GM21390 (cell line): Measurements from ENCODE around the gene OBSCN.

Source experiments
- ATAC-seq: cut with Tn5 transposase; IDR thresholded peaks from one replicate; pipeline ENCODE4 v1.9.1; 2021; ENCODE audit not compliant: unreplicated experiment

OBSCN gene

DNA sequence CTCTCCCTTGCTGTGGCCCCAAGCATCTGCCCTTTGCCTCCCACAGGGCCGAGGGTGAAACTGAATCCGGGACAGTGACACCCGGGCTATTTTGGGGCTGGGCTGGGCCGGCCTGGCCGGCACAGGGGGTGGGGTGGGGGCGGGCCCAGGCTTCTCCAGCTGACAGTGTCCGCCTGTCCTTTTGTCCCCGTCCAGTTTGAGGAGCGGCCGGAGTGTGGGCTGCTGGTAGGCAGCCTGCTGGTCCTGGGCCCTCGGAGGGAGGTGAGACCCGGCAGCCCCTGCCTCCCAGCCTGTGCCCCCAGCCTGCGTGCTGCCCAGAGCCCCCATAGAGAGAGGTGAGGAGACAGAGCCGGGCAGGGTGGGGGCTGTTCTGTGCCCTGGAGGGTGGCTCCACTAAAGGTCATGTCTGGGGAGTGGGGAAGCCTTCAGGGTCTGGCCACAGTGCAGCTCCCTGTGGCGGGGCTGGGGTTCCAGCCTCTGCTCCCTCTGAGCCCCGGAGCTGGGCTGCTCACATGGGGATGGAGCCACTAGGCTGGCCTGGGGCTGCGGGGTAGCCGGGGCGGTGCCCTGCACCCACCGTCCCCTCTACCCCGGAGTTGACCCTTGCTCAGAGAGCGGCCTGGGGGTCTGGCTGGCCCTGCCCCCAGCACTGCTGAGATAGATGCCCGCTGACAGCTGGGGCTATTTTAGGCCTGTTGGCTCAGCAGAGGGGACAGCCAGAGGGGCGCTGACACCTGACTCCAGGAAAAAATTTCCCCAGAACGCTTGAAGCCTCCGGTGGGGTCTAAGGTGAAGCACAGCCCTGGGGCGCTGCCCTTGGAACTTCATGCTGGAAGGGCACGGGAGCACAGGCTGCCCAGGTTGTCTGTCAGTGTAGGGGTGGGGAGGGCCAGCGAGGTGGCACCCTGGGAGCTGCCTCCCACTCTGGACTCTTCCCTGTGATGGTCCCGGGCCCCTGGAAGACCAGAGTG lies at the start of gene OBSCN:
Gene OBSCN, plus strand, starts transcription at position 194 of the 971 bp plus-strand sequence. CDS start 3,740 bp downstream, outside the sequence.
- ATAC-seq, result no peak

DNA sequence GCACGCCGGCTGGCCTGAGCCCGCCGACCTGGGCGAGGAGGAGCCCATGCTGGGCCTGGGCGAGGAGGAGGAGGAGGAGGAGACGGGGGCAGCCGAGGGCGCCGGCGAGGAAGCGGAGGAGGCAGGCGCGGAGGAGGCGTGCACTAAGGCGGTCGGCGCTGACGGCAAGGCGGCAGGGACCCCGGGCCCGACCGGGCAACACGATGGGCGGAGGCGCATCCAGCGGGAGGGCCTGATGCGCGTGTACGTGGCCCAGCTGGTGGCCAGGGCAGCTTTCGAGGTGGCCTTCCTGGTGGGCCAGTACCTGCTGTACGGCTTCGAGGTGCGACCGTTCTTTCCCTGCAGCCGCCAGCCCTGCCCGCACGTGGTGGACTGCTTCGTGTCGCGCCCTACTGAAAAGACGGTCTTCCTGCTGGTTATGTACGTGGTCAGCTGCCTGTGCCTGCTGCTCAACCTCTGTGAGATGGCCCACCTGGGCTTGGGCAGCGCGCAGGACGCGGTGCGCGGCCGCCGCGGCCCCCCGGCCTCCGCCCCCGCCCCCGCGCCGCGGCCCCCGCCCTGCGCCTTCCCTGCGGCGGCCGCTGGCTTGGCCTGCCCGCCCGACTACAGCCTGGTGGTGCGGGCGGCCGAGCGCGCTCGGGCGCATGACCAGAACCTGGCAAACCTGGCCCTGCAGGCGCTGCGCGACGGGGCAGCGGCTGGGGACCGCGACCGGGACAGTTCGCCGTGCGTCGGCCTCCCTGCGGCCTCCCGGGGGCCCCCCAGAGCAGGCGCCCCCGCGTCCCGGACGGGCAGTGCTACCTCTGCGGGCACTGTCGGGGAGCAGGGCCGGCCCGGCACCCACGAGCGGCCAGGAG lies 49.5 kb upstream of the OBSCN start:
- ATAC-seq, result no peak

DNA sequence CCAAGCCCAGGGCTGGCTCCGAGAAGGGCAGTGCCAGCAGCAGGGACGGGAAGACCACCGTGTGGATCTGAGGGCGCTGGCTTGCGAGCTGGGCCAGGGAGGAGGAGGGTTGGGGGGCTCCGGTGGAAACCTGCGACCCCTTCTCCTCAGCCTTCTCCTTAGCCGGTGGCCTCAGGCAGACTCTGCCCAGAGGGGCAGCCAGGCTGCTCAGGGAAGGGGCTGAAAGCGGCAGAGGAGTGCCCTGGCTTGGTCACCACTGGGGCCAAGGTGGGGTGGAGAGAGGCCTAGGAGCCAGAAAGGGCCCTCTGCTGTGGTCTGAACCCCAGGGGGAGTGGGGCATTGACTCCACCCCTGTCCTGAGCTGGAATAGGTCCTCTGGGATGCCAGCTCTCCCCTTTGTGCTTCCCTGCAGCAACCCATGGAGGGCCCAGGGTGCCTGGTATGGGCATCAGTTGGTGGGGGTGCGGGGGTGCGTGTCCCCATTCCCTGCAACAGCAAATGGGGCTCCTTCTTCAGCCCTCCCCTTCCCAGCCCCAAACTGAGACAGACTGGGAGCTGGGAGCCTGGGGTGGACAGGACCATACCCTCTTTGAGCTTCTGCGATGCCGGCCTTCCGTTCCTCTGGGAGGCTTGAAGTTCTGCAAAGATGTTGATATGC lies 48.7 kb upstream of the OBSCN start:
- no peak for ATAC-seq

DNA sequence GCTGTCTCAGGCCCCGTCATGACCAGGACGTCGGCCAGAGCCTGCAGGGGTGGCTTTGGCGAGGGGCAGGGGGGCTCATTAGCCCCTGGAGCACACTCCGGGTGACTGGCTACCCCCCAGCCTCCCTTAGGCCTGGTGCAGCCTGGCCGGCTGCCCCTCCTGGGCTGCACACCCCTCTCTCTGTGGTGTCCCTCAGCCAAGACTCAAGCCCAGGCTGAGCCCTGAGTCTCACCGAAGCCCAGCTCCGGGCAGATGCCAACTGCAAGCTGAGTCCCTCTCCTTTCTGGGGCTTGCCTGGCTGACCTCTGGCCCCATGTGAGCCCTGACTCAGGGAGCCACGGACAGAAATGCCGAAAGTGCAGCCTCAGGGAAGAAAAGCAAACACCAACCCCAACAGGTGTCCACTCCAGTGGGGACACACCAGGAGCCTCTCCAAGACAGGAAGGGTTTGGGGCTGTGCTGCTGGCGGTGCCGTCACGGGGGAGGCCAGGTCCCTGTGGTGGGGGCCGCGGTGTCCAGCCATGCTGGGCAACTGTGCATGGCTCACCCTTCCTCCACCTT lies 47.6 kb upstream of the OBSCN start:
- ATAC-seq, result no peak

DNA sequence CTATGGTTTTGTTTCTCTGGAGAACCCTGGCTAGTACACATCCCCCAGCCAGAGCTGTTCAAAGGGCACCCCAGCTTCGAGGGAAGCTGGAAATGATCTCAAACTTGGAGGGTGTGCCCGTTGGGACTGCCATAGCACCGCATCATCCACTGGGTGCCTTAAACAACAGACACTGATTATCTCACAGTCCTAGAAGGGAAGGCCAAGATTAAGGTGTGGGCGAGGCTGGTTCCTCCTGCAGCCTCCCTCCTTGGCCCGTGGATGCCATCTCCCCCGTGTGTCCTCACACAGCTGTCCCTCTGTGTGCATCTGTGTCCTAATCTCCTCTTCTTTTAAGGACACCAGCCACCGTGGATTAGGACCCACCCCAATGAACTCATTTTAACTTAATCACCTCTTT lies 46.5 kb upstream of the OBSCN start:
- no peak for ATAC-seq

DNA sequence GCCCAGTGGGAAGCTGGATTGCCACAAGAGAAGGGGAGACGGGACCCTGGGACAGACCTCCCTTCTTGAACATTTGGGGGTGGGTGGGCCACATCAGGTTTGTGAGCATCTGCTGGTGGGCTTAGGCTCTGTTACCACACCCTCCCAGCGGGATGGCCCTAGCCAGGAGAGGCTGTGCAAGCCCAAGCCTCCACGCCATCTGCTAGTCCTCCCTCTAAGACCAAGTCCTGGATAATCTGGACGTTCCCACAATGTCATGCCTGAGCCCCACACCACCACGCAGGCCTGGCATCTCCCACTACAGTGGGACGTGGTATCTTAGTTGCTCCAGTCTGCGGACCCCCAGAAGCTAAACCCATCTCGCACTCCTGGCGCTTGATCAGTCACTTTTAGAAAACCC lies 46.0 kb upstream of the OBSCN start:
- no peak for ATAC-seq

DNA sequence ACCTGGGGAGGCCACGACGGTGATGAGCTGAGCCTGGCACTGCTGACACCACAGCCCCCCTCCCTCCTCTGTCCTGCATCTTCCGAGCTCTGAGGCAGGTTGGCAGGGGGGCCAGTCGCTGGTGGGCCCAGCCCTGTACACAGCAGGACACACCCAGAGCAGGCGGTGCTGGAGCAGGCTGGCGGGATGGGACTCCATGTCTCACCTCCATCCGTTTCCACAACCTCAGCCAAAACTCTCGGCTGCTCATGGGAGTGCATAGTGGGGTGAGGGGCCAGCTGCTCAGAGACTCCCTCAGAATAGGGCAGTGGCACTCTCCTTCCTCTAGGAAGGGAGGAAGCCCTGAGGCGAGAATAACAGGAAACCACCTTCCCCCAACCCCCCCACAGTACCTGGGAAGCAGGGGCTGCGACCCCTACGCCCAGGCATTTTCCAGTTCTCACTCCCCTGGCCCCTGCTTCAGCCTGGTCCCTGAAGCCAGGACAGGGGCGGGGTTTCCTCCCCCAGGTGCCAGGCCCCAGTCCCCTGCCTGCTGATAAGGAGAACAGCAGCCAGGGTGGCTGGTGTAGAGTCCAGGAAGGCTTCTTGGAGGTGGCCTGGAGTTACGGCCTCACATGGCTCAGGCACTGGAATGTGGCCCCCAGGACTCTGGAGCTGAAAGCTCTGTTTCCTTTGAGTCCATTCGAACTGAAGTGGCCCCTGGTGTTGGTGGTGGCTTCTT lies 45.4 kb upstream of the OBSCN start:
- no peak for ATAC-seq

DNA sequence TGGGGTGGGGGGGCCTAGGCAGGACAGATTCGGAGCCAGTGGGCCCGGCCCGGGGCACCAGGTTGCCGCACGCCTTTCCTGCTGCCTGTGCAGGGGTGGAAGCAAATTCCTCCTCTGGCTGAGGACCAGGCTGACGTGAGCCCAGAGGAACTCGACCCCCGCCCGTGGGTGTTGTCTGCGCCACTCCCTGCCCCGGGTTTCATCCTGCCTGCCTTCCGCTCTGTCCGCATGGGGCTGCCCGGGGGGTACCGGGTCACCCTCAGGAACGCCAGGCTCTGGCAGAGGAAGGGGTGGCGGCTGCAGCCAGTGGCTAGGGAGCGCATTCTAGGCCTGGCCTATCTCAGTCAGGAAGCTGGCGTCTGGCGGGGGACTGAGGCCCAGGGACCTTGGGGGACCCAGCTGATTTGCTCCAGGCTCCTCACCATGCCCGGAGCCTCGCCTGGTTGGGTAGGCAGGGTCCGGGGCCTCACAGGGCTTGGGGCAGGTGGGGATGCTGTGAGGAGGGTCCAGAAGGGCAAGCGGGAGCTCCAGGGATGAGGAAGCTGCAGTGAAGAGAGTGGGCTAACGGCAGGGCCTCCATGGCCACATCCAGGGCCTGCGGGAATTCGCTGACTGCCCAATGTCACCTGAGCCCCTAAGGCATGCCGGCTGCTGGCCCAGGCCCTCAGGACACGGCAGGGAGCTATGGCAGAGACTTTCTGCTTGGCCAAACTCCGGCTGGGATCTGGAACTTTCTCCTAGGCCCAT lies 44.7 kb upstream of the OBSCN start:
- ATAC-seq, result no peak

- ATAC-seq, result no peak
Observed at GRCh38 chr1:228163776-228164519, 43.9 kb upstream of the OBSCN start.

DNA sequence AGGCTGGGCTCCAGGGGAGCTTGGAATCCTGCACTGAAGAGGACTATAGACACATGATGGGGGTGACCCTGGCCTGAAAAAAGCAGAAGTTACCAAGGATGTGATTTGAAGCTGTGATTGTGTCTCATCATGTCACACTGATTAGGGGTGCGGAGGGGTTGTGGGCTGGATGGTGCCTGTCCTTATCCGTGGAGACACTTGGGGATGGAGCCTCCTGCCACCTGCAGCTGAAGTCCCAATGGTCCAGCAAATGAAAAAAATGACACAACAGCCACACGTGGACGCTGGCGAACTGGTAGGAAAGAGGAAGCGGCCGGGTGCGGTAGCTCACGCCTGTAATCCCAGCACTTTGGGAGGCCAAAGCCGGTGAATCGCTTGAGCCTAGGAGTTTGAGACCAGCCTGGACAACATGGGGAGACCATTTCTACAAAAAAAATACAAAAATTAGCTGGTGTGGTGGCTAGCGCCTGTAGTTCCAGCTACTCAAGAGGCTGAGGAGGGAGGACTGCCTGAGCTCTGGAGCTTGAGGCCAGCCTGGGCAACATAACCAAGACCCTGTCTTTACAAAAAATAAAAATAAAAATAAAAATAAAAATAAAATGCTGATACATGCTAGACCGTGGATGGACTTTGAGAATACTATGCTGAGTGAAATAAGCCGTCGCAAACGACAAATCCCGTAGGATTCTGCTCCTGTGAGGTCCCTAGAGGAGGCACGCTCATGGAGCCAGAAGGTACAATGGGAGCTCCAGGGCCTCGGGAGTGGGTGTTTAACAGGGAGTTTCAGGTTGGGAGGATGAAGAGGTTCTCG lies 43.1 kb upstream of the OBSCN start:
- ATAC-seq, result peak; percentile 0

GRCh38 chr1:228165372-228166169 lies 42.3 kb upstream of the OBSCN start, which contains the start of gene IBA57:
Gene IBA57, plus strand, starts transcription at chr1:228165804. Its CDS starts 13 bp downstream, at chr1:228165817.
- peak; percentile 81 for ATAC-seq

- ATAC-seq, result peak; percentile 22
Observed at GRCh38 chr1:228166170-228166936, 41.5 kb upstream of the OBSCN start.

DNA sequence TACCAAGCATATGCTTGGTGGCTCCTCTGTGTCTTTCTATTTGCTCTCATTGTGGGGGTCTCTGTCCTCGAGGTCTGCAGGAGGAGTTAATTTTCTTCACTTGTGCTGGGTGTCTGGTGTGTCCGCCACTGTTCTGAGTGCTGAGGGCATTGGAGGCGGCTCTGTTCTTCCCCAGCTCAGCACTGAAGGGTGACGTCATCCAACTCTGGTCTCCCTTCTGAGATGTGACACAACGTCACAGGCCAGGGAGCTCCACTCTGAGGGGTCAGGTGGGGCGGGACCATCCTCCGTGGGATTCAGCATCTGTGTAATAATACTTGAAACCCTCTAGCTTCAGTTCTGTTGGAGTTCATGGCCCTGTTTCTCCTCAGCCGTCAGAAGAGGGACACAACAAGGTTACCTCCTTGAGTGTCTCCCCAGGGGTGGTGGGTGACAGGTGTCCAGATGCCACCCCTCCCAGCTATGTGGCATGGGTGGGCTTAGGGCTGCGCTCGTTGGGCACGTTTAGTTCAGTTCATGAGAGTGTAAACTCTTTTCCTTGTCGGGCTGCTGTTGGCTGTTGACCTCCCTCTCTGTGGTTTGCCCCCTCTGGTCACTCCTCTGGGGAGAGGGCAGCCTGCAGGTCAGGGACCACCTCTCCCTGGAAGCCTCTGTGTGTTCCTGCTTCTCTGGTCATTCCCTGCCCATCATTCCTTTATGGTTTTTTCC lies 39.1 kb upstream of the OBSCN start:
- no peak for ATAC-seq

- ATAC-seq, result no peak
Observed at GRCh38 chr1:228169345-228169744, 38.5 kb upstream of the OBSCN start.

DNA sequence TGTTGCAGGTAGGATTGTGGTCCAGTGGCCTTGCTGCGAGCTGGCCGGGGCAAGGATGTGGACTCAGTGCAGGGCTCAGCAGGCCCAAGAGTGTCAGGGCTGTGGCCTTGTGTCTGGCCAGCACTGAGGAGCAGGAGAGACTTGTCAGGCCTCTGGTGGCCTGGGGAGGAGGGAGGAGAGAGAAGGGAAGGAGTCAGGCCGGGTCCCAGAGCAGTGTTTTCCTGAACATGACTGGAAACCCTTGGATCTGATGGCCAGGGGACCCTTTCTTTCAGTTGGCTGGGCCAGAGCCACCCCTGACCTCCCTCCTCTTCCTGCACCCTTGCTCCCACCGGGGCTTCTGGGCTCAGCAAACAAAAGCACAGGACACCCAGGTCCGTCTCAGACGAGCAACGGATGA lies 37.2 kb upstream of the OBSCN start:
- ATAC-seq, result no peak
